Measurements from ENCODE around the gene SPOCK1.

SPOCK1 gene

DNA sequence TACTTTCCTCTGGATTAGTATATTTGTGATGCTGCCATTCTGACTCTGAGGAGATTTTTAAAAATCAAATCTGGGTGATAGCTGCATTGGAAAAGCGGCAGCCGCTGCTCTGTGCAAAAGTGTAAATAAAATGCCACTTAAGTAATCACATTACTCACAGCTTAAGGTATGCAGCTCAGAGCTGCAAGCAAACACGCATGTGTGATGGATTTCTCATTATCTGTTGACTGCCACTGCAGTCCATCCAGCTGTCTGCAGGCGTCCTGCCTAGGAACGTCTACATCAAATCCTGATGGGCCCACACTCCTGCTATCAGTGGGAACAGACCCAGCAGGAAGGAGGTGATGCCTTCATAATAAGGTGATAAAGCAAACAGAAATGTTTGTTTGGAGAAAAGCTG, 216.9 kb downstream of the SPOCK1 start:
- DNase-seq (ENCODE audit: extremely low read depth, low read depth): no peak
- TF ChIP-seq, protein P1, sequence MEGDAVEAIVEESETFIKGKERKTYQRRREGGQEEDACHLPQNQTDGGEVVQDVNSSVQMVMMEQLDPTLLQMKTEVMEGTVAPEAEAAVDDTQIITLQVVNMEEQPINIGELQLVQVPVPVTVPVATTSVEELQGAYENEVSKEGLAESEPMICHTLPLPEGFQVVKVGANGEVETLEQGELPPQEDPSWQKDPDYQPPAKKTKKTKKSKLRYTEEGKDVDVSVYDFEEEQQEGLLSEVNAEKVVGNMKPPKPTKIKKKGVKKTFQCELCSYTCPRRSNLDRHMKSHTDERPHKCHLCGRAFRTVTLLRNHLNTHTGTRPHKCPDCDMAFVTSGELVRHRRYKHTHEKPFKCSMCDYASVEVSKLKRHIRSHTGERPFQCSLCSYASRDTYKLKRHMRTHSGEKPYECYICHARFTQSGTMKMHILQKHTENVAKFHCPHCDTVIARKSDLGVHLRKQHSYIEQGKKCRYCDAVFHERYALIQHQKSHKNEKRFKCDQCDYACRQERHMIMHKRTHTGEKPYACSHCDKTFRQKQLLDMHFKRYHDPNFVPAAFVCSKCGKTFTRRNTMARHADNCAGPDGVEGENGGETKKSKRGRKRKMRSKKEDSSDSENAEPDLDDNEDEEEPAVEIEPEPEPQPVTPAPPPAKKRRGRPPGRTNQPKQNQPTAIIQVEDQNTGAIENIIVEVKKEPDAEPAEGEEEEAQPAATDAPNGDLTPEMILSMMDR (IDR thresholded peaks at IDR 0.05; ENCODE audit: low read depth, low read length, missing control alignments): no peak
- H3K4me3 ChIP-seq (replicated peaks; ENCODE audit: low read depth, low read length): no peak overlapping the region

DNA sequence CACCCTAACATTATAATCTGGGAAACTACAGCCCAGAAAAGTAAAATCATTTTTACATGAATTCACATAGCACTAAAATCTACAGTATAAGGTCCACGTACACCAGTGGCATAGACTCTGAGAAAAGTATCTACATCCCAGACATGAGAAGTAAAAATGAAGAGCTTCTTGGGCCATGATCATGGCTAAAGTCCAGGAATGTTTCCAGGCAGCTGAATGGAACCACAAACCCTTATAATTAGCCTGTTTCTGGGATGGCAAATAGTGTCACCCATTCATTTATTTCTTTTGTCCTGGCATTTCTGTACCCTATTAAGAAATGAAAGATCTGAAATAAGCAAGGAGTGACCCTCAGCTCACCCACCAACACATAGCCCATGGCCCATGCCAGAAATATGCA, 217.9 kb downstream of the SPOCK1 start:
- H3K4me3 ChIP-seq (replicated peaks; ENCODE audit: low read depth, low read length): no peak overlapping the region
- DNase-seq (ENCODE audit: extremely low read depth, low read depth): no peak
- TF ChIP-seq, protein P1 (IDR thresholded peaks at IDR 0.05; ENCODE audit: low read depth, low read length, missing control alignments): no peak

DNA sequence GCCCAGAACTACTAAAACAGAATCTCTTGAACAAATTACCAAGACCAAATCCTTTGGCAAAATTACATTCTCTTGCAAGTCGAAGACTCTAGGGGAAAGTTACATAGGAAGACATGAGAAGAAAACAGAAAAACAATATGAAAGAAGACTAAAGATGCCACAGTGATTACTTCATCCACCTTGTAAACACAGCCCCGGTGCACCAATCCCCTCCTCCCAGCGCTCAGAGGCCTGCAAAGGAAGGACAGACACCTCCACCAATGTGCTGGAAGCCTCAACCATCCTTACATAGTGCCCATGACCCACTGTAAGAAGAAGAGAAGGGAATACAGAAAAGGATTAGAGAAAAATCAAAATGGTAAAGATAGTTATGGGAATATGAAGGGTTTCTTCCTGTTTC, 218.5 kb downstream of the SPOCK1 start:
- TF ChIP-seq, protein P1 (IDR thresholded peaks at IDR 0.05; ENCODE audit: low read depth, low read length, missing control alignments): no peak
- no peak for DNase-seq (ENCODE audit: extremely low read depth, low read depth)
- H3K4me3 ChIP-seq (replicated peaks; ENCODE audit: low read depth, low read length): no peak overlapping the region

DNA sequence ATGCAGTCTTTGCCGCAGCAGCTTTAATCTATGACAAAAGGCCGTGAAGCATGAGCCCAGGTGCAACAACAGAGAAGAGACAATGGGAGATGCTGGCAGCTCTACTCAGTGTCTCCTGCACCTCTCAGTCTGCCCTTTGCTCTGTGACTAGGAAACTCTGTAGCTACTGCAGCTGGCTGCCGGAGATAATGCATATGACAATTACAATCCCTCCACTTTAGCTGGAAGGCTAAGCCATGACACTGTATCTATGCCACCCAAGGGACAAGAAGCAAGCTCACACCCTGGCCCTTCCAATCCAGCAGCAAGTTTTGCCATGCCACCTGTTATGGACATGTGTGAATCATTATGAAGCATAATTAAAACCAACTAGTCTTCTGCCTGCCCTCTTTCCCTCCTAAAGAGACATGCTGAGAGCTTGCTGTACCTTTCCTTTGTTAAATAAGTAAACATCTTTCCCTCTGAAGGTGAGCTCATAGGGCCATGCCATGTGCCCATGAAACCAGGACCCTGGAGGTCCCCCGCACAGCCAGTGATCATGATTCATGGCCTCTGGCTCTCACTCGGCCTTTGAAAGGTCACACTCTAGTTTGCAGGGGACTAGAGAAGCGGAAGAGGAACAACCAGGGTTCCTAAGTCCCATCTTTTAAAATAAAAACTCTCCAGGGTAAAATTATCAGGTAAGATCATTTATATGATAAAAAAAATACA, 219.4 kb downstream of the SPOCK1 start:
- TF ChIP-seq, protein P1 (IDR thresholded peaks at IDR 0.05; ENCODE audit: low read depth, low read length, missing control alignments): no peak
- no peak for DNase-seq (ENCODE audit: extremely low read depth, low read depth)
- H3K4me3 ChIP-seq (replicated peaks; ENCODE audit: low read depth, low read length): no peak overlapping the region

DNA sequence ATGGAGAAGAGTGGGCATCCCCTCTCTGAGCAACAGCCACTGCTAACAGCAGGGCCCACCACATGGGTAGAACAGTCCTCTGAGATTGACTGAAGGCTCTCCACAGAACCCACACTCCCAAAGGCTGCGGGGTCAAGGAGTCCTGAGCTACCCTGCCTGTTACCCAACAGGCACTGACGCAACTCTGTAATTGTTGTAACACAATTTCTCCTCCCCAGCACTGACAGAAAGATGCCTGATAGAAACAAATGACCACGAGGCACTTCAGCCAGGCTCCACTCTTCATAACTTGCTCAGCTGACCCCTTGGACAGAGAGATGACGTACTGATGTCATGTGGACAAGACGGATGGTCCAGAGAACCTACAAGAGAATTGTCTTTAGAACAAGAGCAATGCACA, 220.7 kb downstream of the SPOCK1 start:
- no peak for DNase-seq (ENCODE audit: extremely low read depth, low read depth)
- TF ChIP-seq, protein P1 (IDR thresholded peaks at IDR 0.05; ENCODE audit: low read depth, low read length, missing control alignments): no peak
- H3K4me3 ChIP-seq (replicated peaks; ENCODE audit: low read depth, low read length): no peak overlapping the region

DNA sequence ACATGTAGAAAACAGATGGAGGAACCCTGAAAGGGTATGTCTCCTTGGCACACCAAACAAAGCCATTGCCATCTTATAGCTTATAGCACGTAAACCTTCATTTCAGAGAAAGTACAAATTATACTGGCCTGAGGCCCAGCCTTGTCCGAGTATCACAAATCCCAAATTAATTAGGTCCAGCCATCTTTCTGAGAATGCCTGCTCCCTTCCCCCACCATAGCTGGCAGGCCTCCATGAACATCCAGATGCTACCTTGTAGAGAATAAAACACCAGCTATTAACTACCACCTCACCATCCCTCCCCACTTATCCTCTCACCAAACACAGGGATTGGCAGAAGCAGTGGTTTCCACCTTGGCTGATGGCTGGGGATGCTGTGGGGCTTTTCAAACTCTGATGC, 224.0 kb downstream of the SPOCK1 start:
- H3K4me3 ChIP-seq (replicated peaks; ENCODE audit: low read depth, low read length): no peak overlapping the region
- DNase-seq (ENCODE audit: extremely low read depth, low read depth): no peak
- TF ChIP-seq, protein P1 (IDR thresholded peaks at IDR 0.05; ENCODE audit: low read depth, low read length, missing control alignments): no peak

DNA sequence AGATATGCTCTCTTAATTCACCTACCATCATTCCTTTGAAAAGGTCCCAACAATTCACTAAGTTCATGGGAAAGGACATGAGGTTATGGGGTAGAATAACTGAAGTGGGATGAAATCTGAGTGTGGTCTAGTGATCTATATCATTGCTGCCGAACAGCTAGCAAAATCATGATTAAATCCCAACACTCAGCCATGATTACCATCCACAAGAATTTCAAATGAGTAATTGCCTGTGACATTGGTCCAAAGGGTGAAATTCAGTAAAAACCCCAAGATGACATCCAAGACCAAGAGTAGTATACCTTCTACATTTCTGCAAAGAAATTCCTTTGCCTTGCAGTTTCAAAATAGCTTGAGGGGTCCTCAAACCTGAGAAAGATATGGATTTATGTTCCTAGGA, 225.6 kb downstream of the SPOCK1 start:
- TF ChIP-seq, protein P1 (IDR thresholded peaks at IDR 0.05; ENCODE audit: low read depth, low read length, missing control alignments): no peak
- DNase-seq (ENCODE audit: extremely low read depth, low read depth): no peak
- no peak overlapping the region for H3K4me3 ChIP-seq (replicated peaks; ENCODE audit: low read depth, low read length)
